ENCODE measurements around the gene MPP1.

The MPP1 gene

GRCh38 chrX:154733066-154733425 is 72.2 kb downstream of the MPP1 start:
- H4K20me1 ChIP-seq, result no peaks in the 10 kb centered on the region
- H3K4me2 ChIP-seq, result peak overlapping the region; percentile 51 to 90 (median 75)
- peak overlapping the region in 5 of 10 experiments; percentile 0 to 52 (median 17); a peak in 4 of 20 replicates for H3K4me3 ChIP-seq
- H3K36me3 ChIP-seq, result peaks cover 0 to 24% (median 0%) of the 10 kb centered on the region in 11 experiments; a peak in 4 of 22 replicates
- H3K27me3 ChIP-seq, result peaks cover 95 to 100% (median 100%) of the 10 kb centered on the region in 11 experiments
- peaks cover 86 to 100% (median 97%) of the 10 kb centered on the region in 10 experiments for H3K4me1 ChIP-seq
- peak overlapping the region; percentile 69 to 84 (median 77); a peak in 21 of 22 replicates for H3K9ac ChIP-seq
- peaks cover 0 to 12% (median 0%) of the 10 kb centered on the region in 11 experiments; a peak in 5 of 22 replicates for H3K9me3 ChIP-seq (replicated peaks in 1 of 11)
- no peak for TF ChIP-seq Cebpa-rat (IDR thresholded peaks at IDR 0.05)
- peak overlapping the region; percentile 80 to 95 (median 88); a peak in 21 of 22 replicates for H3K27ac ChIP-seq

GRCh38 chrX:154732421-154733065 is 72.7 kb downstream of the MPP1 start:
- H3K9me3 ChIP-seq (replicated peaks in 1 of 11), result peaks cover 0 to 11% (median 0%) of the 10 kb centered on the region in 11 experiments; a peak in 5 of 22 replicates
- H3K4me1 ChIP-seq, result peaks cover 81 to 100% (median 97%) of the 10 kb centered on the region in 10 experiments
- H3K27me3 ChIP-seq, result peaks cover 95 to 100% (median 100%) of the 10 kb centered on the region in 11 experiments
- H3K36me3 ChIP-seq, result peaks cover 0 to 22% (median 0%) of the 10 kb centered on the region in 11 experiments; a peak in 4 of 22 replicates
- H3K4me3 ChIP-seq, result peak overlapping the region in 5 of 10 experiments; percentile 0 to 52 (median 17); a peak in 4 of 20 replicates
- no peaks in the 10 kb centered on the region for H4K20me1 ChIP-seq
- TF ChIP-seq Cebpa-rat (IDR thresholded peaks at IDR 0.05), result no peak
- H3K9ac ChIP-seq, result peak overlapping the region; percentile 69 to 84 (median 77); a peak in 20 of 22 replicates
- H3K27ac ChIP-seq, result peak overlapping the region; percentile 80 to 95 (median 88); a peak in 21 of 22 replicates
- H3K4me2 ChIP-seq, result peak overlapping the region; percentile 51 to 90 (median 75)

- H3K36me3 ChIP-seq, result peaks cover 0 to 15% (median 0%) of the 10 kb centered on the region in 11 experiments; a peak in 2 of 22 replicates
- H4K20me1 ChIP-seq, result no peaks in the 10 kb centered on the region
- TF ChIP-seq Cebpa-rat (IDR thresholded peaks at IDR 0.05), result no peak
- peak overlapping the region in 7 of 11 experiments; percentile 73 to 84 (median 78); a peak in 9 of 22 replicates for H3K9ac ChIP-seq
- H3K4me2 ChIP-seq, result peak overlapping the region; percentile 51 to 90 (median 75)
- peaks cover 0 to 4% (median 0%) of the 10 kb centered on the region in 11 experiments; a peak in 3 of 22 replicates for H3K9me3 ChIP-seq (replicated peaks in 1 of 11)
- H3K27me3 ChIP-seq, result peaks cover 95 to 100% (median 100%) of the 10 kb centered on the region in 11 experiments
- peaks cover 74 to 100% (median 97%) of the 10 kb centered on the region in 10 experiments for H3K4me1 ChIP-seq
- H3K4me3 ChIP-seq, result no peak overlapping the region
- peak overlapping the region in 10 of 11 experiments; percentile 84 to 95 (median 88); a peak in 19 of 22 replicates for H3K27ac ChIP-seq
Observed at GRCh38 chrX:154731881-154732280, 73.4 kb downstream of the MPP1 start.

GRCh38 chrX:154731184-154731583 is 74.1 kb downstream of the MPP1 start:
- Histone ChIP-seq H3K9ac (no peak overlapping the region; a peak in 1 of 22 replicates), H3K27ac (peak overlapping the region in 9 of 11 experiments; percentile 52 to 95 (median 88); a peak in 15 of 22 replicates), H4K20me1 (no peaks in the 10 kb centered on the region), H3K9me3 (replicated peaks in 1 of 11) (no peaks in the 10 kb centered on the region; a peak in 1 of 22 replicates), H3K36me3 (peaks cover 0 to 11% (median 0%) of the 10 kb centered on the region in 11 experiments; a peak in 1 of 22 replicates), H3K4me1 (peaks cover 67 to 100% (median 96%) of the 10 kb centered on the region in 10 experiments), H3K4me2 (peak overlapping the region in 9 of 11 experiments; percentile 8 to 90 (median 75); a peak in 16 of 22 replicates), H3K4me3 (0 out of 20 replicates have a peak overlapping the region, but pooled peaks of 1 of the 10 experiments have one; percentile 0), H3K27me3 (peaks cover 93 to 100% (median 100%) of the 10 kb centered on the region in 11 experiments)
- TF ChIP-seq Cebpa-rat (IDR thresholded peaks at IDR 0.05), result no peak

- H4K20me1 ChIP-seq, result 0 out of 22 replicates have a peak, but pooled peaks cover 0 to under 1% (median 0%) of the 10 kb centered on the region in 11 experiments
- H3K27me3 ChIP-seq, result peaks cover 93 to 100% (median 100%) of the 10 kb centered on the region in 11 experiments
- H3K27ac ChIP-seq, result peak overlapping the region in 9 of 11 experiments; percentile 47 to 95 (median 88); a peak in 15 of 22 replicates
- no peak for TF ChIP-seq Cebpa-rat (IDR thresholded peaks at IDR 0.05)
- H3K36me3 ChIP-seq, result peaks cover 0 to 11% (median 0%) of the 10 kb centered on the region in 11 experiments; a peak in 1 of 22 replicates
- no peak overlapping the region for H3K4me3 ChIP-seq
- H3K4me1 ChIP-seq, result peaks cover 59 to 100% (median 95%) of the 10 kb centered on the region in 10 experiments
- H3K4me2 ChIP-seq, result peak overlapping the region; percentile 8 to 90 (median 72); a peak in 18 of 22 replicates
- peak overlapping the region in 2 of 11 experiments; percentile 18 to 23; a peak in 4 of 22 replicates for H3K9ac ChIP-seq
- no peaks in the 10 kb centered on the region; a peak in 1 of 22 replicates for H3K9me3 ChIP-seq (replicated peaks in 1 of 11)
Observed at GRCh38 chrX:154730253-154730891, 74.9 kb downstream of the MPP1 start.

- no peak for TF ChIP-seq Cebpa-rat (IDR thresholded peaks at IDR 0.05)
- peaks cover 49 to 100% (median 96%) of the 10 kb centered on the region in 10 experiments for H3K4me1 ChIP-seq
- H3K27ac ChIP-seq, result peak overlapping the region in 9 of 11 experiments; percentile 3 to 95 (median 88); a peak in 17 of 22 replicates
- H3K9me3 ChIP-seq (replicated peaks in 1 of 11), result no peaks in the 10 kb centered on the region; a peak in 1 of 22 replicates
- peak overlapping the region; percentile 20 to 90 (median 72); a peak in 21 of 22 replicates for H3K4me2 ChIP-seq
- H3K9ac ChIP-seq, result peak overlapping the region in 2 of 11 experiments; percentile 4 to 7; a peak in 2 of 22 replicates
- peaks cover 94 to 100% (median 100%) of the 10 kb centered on the region in 11 experiments for H3K27me3 ChIP-seq
- H3K4me3 ChIP-seq, result no peak overlapping the region
- H4K20me1 ChIP-seq, result 0 out of 22 replicates have a peak, but pooled peaks cover 0 to 5% (median 0%) of the 10 kb centered on the region in 11 experiments
- H3K36me3 ChIP-seq, result peaks cover 0 to 11% (median 0%) of the 10 kb centered on the region in 11 experiments; a peak in 1 of 22 replicates
Observed at GRCh38 chrX:154729439-154729838, 75.8 kb downstream of the MPP1 start.
